ENCODE results near the gene PUS1. TPM values are rescaled to one million over a fixed set of nuclear protein-coding genes. Genes with fewer than 3 reads are reported as not detected.

PUS1 gene
- total and polyA plus RNA-seq, 2 of the 4 experiments (the other 2 are of a cell fraction), result 14.0 to 36.7 TPM

DNA sequence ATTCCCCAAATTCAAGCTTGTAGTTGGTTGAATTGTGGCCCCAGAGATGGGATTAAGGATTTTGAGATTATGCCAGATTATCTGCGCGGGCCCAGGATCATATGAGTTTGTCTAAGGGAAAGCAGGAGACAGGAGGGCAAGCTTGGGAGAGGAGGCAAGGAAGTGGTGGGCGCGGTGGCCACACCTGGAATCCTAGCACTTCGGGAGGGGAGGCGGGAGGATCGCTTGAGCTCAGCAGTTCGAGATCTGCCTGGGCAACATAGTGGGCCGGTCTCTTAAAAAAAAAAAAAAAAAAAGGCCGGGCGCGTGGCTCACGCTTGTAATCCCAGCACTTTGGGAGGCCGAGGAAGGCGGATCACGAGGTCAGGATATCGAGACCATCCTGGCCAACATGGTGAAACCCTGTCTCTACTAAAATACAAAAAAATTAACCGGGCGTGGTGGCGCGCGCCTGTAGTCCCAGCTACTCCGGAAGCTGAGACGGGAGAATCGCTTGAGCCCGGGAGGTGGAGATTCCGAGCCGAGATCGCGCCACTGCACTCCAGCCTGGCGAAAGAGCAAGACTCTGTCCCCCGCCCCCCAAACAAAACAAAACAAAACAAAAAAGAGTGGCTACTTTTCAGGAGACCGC, 881 bp upstream of the PUS1 start:
- DNase-seq, result peak; percentile 30
- Histone ChIP-seq H4K20me1 (ENCODE audit: insufficient read depth, low read length) (peaks cover 9% of the 10 kb centered on the region; the same call in 1 of the 2 replicates), H2BK5ac (ENCODE audit: low read depth, low read length, poor library complexity, severe bottlenecking) (peak overlapping the region; percentile 87), H3K9me1 (ENCODE audit: insufficient read depth, low read length) (peaks cover 15% of the 10 kb centered on the region), H3K23ac (ENCODE audit: low read depth, low read length) (no peak overlapping the region; the same call in 1 of the 2 replicates), H2AFZ (replicated peaks; ENCODE audit: low read length, poor library complexity) (peak overlapping the region; percentile 97), H3K56ac (ENCODE audit: extremely low read depth, insufficient read depth, low read length) (no peak overlapping the region; the same call in 1 of the 2 replicates), H3K4me1 (ENCODE audit: control insufficient read depth, insufficient read depth, low read length) (peaks cover 2% of the 10 kb centered on the region), H3K9ac (ENCODE audit: low read depth, low read length) (peak overlapping the region; percentile 83), H2BK20ac (ENCODE audit: low read depth, low read length) (no peak overlapping the region), H3K27me3 (ENCODE audit: control insufficient read depth, insufficient read depth, low read length) (no peaks in the 10 kb centered on the region), H3K4ac (ENCODE audit: low read depth, low read length) (peak overlapping the region; percentile 68), H3K9me3 (ENCODE audit: control insufficient read depth, insufficient read depth, low read length) (no peaks in the 10 kb centered on the region), H3K14ac (replicated peaks; ENCODE audit: low read depth, low read length) (no peak overlapping the region), H3K27ac (ENCODE audit: insufficient read depth, low read length) (peak overlapping the region; percentile 83), H4K91ac (ENCODE audit: insufficient read depth, low read depth, low read length) (no peak overlapping the region), H2AK5ac (ENCODE audit: low read depth, low read length) (0 out of 2 replicates have a peak overlapping the region, but pooled peaks have one; percentile 43), H4K8ac (ENCODE audit: low read depth in 2 of 2, low read length in 2 of 2) (peak overlapping the region; percentile 31 to 34; a peak in 1 of 4 replicates), H2AK9ac (replicated peaks; ENCODE audit: low read depth, low read length, poor library complexity) (peak overlapping the region; percentile 83), H2BK15ac (ENCODE audit: low read depth, low read length) (no peak overlapping the region), H3K79me1 (ENCODE audit: low read depth in 1 of 2, low read length in 2 of 2) (peaks cover 12 to 28% of the 10 kb centered on the region in 2 experiments), H2BK120ac (ENCODE audit: low read depth, low read length) (no peak overlapping the region), H3K4me3 (ENCODE audit: insufficient read depth, low read depth, low read length) (peak overlapping the region; percentile 97), H3K36me3 (ENCODE audit: control insufficient read depth, insufficient read depth, low read length) (peaks cover 12% of the 10 kb centered on the region), H3K18ac (ENCODE audit: low read depth, low read length) (peak overlapping the region; percentile 43; the same call in 1 of the 2 replicates), H3K4me2 (ENCODE audit: low read depth, low read length) (peak overlapping the region; percentile 82), H4K5ac (ENCODE audit: low read depth, low read length) (peak overlapping the region; percentile 17)
- no TSS peak for BruUV-seq (replicated peaks)
- in situ Hi-C loops (cut with MboI; ENCODE audit: low sequenced_read_pairs), result no loop called here
- CTCF ChIA-PET, result no interaction called here
- dilution Hi-C loops (cut with HindIII; ENCODE audit: low sequenced_read_pairs, unreplicated experiment), result no loop called here
- WGBS, 2 experiments (ENCODE audit: extremely low coverage in 2 of 2, insufficient read length in 1 of 2), result 100% methylated on average over 2 of the region's 33 CpGs; no CpG with 5 or more reads in 1 of the 2 experiments
- no peak; the same call in 1 of the 2 replicates for ATAC-seq (ENCODE audit: low read depth)
- POLR2A ChIA-PET (ENCODE audit: unreplicated experiment), result no interaction called here
- intact Hi-C loops (cut with micrococcal nuclease), result loop anchor here (2.0 kb wide), 1 partner anchor 31 kb away; no protein-coding TSS in a partner anchor
- no peak for TF ChIP-seq POLR2A (IDR thresholded peaks at IDR 0.05; ENCODE audit: low read depth, low read length)

Measured in IMR-90 (cell line).